Mucosa of rectum (tissue), 2 donors: ENCODE data around the gene SEC22A.

Experiments used
- H3K27ac ChIP-seq, 2 donors: one replicate each; pipeline ENCODE4 v1.7.0; 2013; ENCODE audit warnings: inconsistent platforms in 2 of 2, low read depth in 2 of 2, low read length in 2 of 2
- H3K27me3 ChIP-seq, 2 donors: one replicate each; pipeline ENCODE4 v1.7.0; 2013; ENCODE audit warnings: low read length in 2 of 2; ENCODE audit not compliant: control insufficient read depth in 2 of 2, insufficient read depth in 2 of 2
- H3K36me3 ChIP-seq, 2 donors: one replicate each; pipeline ENCODE4 v1.7.0; 2013; ENCODE audit warnings: low read length in 2 of 2; ENCODE audit not compliant: control insufficient read depth in 2 of 2, insufficient read depth in 2 of 2
- H3K4me1 ChIP-seq, 2 donors: one replicate each; pipeline ENCODE4 v1.7.0; 2013; ENCODE audit warnings: low read length in 2 of 2, mild to moderate bottlenecking in 1 of 2; ENCODE audit not compliant: control insufficient read depth in 2 of 2, insufficient read depth in 2 of 2
- H3K4me3 ChIP-seq, 2 donors: one replicate each; pipeline ENCODE4 v1.7.0; 2013; ENCODE audit warnings: low read length in 2 of 2
- H3K9ac ChIP-seq, 2 donors: one replicate each; pipeline ENCODE4 v1.7.0; 2013; ENCODE audit warnings: low read length in 2 of 2, low read depth in 1 of 2, mild to moderate bottlenecking in 1 of 2
- H3K9me3 ChIP-seq, 2 donors: one replicate each; pipeline ENCODE4 v1.7.0; 2013; ENCODE audit warnings: low read length in 2 of 2; ENCODE audit not compliant: control insufficient read depth in 2 of 2
- donor health status: healthy.
- donor health status: Normal muscosa, but diverticular disease.

SEC22A gene

GRCh38 chr3:123322866-123323265, 121.1 kb downstream of the SEC22A start:
- no peaks in the 10 kb centered on the region for H3K4me1 ChIP-seq
- no peak overlapping the region for H3K9ac ChIP-seq
- H3K36me3 ChIP-seq, result no peaks in the 10 kb centered on the region
- H3K27me3 ChIP-seq, result no peaks in the 10 kb centered on the region
- no peaks in the 10 kb centered on the region for H3K9me3 ChIP-seq
- H3K27ac ChIP-seq, result no peak overlapping the region
- no peak overlapping the region for H3K4me3 ChIP-seq
